Stimulated activated CD4-positive, alpha-beta T cell treated with anti-CD3 and anti-CD28 coated beads, Interleukin-2, amount 100 ng/mL, for 4 hours (primary cell): ENCODE measurements around the gene LACC1.

Experiments
- DNase-seq: peaks from one replicate; pipeline ENCODE4 v3.0.0-alpha.2; 2020; ENCODE audit warnings: low read depth

LACC1 gene

DNA sequence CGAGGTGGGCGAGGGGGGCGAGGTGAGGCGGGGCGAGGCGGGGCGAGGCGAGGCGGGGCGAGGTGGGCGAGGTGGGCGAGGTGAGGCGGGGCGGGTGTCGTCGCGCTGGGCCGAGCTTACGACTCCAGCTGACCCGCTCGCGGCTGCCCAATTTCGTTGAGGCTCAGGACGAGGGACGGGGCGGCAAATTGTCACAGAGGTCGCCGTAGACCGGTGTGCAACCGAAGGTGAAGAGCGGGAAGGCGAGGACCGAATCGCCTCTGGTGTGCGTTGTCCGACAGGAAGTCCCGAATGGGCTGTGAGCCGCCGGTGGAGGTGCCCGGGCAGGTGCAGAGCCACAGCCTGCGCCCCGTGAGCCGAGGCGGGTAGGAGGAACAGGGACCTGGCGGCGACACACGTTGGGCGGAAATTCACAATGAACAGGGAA, at the start of gene LACC1:
Gene LACC1, plus strand, starts transcription at position 150 of the 427 bp plus-strand sequence. CDS start 1,082 bp downstream, outside the sequence.
- no peak for DNase-seq

DNA sequence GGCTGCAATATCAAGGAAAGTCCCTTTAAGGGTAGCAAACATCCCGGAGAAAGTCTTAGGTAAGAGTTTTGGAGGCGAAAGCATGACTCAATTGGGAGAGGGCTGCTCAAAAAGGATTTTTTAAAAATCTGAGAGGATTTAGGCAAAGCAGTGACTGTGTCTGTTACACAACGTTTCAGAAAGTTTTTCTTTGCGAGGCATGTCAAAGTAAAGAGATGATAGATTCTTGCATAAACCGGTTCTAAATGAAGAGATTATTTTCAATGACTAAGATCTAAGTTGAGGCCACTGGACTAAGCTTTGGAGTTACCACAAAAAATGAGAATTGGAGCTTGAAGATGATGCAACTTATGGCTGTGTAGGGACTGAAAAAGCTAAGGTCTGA, 49.2 kb upstream of the LACC1 start:
- DNase-seq: no peak

DNA sequence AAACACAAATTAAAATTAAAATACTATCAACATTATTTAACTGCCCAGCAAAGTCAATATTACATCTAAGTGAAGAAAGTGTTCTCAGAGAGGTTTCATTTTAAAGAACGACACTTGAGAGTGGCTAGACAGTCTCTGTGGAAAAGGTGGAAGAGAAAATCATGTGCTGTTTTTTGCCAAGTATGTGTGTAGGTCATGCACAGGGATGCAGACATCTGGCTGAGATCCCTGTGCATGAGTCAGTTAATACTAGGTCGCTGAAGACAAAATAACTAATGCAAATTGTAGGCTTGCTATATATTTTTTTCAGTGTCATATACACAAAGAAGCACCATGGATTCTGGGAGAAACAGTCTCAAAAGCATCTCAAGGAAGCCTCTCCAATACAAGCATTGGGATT, 48.6 kb upstream of the LACC1 start:
- DNase-seq: no peak

DNA sequence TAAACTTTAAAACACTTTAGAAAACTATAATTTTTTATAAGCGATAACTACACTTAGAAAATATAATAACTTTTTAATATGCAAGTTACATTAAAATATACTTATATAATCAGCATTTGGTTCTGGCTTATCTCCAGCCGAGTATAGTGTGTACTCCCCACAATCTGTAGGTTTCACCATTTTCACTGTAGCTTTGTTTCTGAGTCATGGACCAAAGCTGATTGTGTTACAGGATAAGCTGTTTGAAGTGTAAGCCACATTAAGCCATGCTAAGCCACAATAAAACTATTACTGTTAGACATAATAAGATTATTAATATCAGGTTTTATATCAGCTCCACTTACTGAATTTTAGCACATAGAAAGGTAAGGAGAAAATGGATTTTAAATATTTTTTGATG, 44.0 kb upstream of the LACC1 start:
- DNase-seq: no peak

DNA sequence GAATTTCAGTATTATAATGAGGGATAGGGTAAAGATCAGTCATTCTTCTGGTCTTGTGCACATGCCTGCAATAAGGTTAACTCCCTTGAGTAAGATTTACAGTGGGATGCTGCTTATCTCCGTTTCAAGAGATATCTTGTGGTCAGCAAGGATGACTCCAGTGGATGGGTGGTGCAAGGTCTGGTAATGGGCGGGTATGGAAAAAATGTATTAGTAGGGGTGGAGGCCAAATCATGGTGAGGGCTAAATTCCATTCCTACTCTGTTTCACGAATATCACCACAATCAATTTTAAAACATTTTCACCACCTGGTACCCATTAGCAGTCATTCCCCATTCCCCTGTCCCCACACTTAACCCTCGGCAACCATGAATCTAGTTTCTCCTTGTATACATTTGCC, 40.8 kb upstream of the LACC1 start:
- DNase-seq: no peak

DNA sequence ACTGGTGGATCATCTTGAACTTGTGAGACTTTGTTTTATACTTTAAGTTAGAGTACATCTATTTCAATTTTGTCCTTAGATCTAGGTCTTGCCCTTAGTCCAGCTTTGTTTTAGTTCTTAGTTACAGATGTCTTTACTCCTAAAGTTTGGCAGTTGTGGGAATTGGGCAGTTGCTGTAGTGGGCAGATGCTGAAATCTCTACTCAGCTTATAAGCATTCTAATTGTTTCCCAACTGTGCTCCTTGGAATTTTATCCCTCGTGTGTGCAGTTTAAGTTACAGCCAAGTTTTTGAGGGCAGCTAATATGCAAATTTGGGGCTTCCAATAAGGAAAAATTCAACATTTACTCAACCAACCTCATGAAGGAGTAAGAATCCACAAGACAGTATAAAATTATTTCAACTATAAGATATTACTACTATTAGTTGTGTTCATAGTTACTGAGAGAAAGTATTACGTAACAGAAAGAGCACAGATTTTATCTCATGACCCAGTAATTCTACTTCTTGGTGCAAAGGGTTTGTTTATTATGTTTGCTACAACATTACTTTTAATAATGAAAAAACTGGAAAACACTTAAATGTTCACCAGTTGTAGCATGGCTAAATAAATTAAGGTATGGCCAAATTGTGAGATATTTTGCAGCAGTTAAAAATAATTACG, 33.1 kb upstream of the LACC1 start:
- no peak for DNase-seq

DNA sequence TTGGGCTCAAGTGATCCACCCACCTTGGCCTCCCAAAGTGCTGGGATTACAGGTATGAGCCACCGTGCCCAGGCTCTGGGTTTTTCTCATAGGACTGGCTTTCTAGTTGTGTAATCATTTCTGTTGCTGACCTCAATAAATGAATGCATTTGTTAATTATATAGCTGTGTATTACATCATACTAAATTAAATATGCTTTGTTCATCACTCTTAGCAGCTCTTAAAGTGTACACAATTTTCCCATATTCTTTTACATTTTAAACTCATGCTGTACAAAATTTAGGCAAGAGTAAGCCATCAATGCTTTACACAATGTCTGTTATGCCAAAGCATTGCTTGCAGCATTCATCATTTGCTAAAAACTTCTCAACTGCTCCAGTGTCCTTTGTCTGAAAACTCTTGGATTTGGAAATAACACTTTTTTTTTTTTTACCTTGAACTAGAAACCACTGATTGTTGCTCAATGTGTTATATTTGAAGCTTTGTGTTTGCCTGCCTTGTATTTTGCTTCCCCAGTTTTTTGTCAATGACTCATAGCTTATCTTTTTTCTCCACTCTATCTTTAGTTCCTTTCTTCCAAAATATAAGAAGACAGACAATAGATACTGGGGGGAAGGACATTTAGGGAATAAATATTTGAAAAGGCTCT, 31.6 kb upstream of the LACC1 start:
- DNase-seq: no peak

DNA sequence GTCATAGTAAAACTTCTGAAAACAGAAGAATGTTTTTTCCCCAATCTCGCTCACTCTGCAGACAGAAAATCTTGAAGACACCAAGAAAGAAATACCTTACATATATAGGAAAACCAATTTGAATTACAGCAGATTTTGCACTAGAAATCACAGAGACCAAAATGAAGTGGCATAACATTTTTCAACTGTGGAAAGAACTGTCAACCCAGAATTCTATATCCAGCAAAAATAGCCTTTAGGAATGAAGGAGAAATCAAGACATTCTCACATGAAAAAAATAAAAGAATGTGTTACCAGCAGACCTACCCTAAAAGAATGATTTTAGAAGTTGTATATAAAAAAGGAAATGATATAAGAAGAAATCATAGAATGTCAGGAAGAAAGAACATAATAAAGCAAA, 28.8 kb upstream of the LACC1 start:
- no peak for DNase-seq

DNA sequence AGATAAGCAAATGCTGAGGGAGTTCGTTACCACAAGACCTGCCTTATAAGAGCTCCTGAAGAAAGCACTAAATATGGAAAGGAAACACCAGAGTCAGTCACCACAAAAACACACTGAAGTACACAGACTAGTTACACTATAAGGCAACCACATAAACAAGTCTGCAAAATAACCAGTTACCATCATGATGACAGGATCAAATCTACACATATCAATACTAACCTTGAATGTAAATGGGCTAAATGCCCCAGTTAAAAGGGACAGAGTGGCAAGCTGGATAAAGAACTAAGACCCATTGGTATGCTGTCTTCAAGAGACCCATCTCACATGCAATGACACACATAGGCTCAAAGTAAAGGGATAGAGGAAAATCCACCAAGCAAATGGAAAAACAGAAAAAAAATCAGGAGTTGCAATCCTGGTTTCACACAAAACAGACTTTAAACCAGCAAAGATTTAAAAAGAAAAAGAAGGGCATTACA, 26.7 kb upstream of the LACC1 start:
- no peak for DNase-seq

DNA sequence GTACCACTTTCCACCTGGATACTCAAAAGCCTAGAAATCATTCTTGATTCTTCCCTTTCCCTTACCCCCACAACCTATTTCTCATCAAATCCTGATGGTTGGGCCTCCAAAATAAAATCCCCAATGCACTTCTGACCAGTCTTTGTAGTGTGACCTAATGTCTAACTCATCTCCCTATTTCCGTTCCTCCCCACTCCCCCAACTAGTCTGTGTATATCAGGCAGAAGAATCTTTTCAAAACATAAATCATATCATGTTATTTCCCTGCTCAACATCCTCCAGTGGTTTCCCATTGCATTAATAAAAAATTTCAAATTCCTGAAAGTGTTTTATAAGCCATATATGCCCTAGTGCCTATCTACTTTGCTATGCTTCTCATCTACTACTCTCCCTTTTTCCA, 17.8 kb upstream of the LACC1 start:
- no peak for DNase-seq

DNA sequence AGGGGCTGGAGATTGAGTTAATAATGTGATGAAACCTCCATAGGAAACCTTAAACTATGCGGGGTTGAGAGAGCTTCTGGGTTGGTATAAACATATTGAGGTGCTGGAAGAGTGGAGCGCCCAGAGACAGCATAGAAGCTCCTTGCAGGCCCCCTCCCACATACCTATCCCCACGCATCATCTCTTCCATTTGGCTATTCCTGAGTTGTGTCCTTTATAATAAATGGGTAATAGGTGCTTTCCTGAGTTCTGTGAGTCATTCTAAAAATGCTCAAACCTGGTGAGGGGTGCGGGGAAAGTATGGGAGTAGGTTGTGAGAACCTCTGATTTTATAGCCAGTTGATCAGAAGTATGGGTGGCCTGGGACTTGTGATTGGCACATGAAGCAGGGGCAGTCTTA, 14.8 kb upstream of the LACC1 start:
- no peak for DNase-seq

DNA sequence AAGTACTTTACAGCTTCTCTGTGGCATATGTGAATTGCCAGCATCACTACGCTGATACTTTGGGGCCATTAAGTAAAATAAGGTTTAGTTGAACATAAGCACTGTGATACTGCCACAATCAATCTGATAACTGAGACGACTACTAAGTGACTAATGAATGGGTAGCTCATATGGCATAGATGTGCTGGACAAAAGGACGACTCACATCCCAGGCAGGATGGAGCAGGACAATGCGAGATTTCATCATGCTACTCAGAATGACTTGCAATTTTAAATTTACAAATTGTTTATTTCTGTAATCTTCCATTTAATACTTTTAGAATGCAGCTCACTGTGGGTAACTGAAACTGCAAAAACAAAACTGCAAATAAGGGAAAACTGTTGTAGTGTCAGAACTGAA, 13.8 kb upstream of the LACC1 start:
- no peak for DNase-seq

DNA sequence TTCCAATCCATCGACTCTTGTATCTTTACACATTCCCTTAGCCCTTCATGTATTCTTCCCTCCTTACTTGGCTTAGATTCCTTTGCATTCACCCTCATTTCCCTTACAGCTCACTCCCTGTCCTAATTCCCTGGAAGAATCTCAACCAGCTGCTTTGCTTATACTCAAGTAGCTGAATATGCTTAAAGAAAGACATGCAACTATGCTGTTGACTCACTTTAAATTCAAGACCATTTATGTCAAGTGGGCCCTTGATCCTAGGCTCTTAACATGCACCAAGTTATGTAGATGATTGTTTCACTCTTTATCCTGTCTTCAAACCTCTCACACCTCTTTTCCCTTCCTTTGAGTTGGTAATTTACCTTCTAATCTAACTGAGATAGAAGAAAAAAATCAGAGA, 7.5 kb upstream of the LACC1 start:
- DNase-seq: no peak

DNA sequence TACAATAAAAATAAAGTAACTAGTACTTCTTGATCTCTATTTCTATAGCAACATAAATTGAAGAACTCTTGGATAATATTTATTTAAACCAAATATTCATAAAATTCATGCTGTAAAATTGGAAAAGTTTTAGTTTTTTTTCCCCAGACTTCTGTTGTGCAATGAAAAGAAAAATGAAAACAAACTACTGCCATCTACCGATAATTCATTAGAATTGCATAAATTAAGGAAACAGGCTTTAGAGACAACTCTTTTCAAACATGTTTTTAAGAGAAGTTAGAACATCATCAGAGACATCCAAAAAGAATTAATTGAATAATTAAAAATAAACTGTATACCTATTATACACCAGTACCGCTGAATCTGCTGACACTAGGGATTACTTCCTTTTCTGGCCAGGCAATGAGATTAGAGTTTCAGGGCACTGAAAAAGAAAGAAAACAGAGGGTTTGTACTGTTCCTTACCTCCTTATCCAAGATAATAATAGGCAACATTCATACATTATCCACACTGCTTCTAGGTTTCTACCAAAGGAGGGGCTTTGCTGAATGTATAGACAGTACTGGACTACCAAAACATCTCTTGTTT, 5.1 kb upstream of the LACC1 start:
- DNase-seq: no peak

DNA sequence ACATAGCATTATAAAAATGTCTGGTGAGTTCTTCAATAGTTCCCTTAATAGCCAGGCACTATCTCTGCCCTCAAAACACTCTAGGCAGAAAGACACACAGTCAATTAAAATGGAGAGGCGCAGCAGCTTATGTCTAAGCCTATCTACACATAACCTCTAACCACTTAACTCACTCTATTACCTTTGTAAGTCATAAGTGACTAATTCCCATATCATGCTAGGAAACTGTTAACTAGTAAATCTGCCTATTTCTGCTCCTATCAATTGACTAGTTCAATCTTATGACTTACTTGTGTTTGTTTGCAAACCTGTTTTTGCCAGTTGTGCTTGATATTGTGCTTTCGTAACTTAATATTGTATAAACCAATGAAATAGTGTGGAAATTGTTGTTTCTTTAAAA, 3.3 kb upstream of the LACC1 start:
- no peak for DNase-seq

DNA sequence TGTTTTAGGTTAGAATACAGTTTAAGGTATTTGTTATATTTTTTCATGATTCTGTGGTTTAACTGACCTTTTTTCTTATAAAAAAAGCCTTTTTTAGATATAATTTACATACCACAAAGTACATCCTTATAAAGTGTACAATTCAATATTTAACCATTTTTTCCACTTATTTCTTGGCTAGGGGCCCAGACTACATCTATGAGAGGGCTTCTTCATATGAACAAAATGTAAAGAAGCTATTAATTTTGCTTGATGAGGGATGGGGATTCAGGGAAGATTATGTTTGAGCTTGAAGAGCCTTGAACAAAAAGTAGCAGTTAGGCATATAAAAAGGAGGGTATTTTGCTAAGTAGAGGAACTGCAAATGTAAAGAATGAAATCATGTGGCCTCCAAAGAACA, 2.4 kb upstream of the LACC1 start:
- DNase-seq: no peak

DNA sequence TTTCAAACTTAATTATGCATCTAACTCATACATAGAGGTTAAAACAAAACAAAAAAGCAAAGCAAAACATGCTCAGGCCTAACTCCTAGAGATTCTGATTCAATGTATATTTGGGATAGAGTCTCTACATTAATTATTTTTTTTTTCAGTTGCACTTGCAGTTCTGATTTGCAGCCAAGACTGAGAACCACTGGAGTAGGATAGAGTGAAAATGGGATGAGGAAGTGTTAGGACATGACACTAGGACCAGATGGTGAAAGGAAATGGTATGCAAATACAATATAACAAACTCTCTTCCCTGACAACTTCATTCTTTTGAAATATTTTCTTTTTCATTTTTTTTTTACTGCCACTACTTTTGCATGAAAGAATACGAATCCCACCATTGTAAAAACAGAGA, 1.9 kb upstream of the LACC1 start:
- no peak for DNase-seq

DNA sequence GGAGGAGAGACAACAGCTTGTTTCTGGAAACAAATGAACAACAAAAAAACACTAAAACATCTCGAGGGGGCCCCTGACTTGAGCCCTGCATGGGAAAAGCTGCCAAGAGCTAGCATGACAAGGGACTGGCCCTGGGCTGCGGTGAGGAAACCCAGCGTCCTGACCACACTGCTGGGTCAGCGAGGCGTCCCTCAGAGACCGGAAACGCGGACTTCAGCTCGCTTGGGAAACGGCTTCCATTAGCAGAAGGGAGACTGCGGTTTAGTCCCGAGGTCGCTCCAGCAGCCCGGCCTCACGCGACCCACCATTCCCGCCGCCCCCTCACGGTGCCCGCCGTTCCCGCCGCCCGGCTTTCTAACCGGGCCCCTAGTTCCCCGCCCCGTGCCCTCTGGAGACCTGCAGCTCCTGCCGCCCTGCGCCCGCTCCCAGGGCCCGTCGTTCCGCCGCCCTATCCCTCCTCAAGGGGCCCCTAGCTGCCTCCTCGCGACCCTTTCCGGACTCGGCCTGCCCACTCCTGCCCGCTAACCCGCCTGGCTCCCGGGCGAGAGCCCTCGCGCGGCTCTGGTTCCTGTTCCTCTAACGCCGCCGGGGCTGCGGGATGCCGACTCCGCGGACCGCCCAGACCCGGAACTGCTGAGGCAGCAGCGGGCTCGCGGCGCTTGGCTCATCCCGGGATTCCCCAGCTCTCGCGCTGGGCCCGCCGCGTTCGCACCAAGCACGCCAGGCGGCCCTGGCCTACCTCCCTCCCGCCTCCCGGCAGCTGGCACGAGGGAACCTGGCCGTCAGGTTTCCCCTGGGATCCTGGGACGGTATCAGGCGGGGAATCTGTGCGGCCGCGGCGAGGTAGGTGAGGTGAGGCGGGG, 581 bp upstream of the LACC1 start, which contains the start of gene CCDC122:
Gene CCDC122, minus strand, starts transcription at position 849 of the 863 bp plus-strand sequence. CDS start 10,364 bp downstream, outside the sequence.
- DNase-seq: peak; percentile 65

DNA sequence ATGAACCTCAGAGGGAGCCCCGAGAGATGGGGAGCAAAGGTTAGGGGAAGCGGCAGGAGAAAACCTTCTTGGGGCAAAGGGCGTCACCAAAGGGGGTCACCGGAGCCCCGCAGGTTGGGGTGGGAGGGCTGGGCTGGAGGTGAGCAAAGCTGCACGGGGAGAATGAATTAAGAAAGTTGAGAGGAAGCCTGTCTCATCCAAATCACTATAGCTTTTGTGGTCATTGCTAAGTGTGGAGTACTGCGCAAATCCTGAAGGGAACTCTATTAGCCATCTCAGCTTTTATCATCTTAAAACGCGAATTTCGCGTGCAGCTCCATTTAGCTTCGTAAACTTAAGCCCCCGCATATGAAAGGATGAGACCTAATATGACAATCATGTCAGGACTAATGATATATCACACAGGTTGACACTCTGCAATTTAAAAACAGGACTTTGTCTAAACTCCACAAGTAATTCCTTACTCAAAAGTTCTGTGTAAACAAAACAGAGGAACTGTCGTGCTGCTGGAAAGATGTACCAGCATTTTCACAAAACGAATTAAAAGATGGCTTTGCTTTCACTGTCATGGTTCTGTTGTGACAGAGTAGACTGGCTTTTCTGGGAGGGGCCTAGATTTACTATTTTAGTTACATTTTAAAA, 631 bp downstream of the LACC1 start:
- no peak for DNase-seq

DNA sequence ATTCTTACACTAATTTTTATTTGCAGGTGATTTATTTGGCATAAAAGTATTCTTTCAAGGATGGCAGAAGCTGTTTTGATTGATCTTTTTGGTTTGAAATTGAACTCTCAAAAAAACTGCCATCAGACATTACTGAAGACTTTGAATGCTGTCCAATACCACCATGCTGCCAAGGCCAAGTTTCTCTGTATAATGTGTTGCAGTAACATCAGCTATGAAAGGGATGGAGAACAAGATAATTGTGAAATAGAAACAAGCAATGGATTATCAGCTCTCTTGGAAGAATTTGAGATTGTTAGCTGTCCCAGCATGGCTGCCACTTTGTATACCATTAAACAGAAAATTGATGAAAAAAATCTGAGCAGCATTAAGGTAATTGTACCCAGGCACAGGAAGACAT, 1.2 kb downstream of the LACC1 start:
- no peak for DNase-seq

DNA sequence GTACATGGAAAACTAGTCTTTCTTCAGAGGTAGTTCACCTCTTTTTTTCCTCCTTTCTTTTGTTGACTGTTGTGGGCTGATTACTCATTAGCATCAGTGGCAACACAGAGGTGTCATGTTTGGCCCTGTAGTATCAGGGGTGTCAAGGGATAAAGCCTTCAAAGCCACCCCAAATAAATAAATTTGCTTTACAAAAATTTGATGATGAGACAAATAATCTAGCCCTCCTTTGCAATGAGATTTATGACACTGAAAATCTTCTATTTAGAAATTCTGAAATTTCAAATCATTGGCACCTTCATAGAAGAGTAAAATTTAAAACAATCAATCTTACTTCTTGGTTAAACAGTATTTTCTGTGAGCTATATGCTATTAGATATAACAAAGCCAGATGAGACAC, 1.9 kb downstream of the LACC1 start:
- no peak for DNase-seq

DNA sequence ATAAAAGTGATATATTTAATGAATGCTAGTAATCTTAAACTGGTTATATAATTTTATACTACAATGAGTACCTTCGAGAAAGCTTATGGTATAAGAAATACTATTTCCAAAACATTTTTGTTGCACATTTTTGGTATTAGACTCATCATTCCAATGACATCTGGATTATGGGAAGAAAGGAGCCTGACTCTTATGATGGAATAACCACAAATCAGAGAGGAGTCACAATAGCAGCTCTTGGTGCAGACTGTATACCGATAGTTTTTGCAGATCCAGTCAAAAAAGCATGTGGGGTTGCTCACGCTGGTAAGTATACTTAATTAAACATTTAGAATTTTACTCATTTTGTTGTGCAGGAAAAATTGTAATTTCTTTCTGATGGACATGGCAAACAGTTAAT, 3.9 kb downstream of the LACC1 start:
- no peak for DNase-seq
